ENCODE measurements around the gene ZNF248. TPM values are rescaled to one million over a fixed set of nuclear protein-coding genes. Genes with fewer than 3 reads are reported as not detected.

The ZNF248 gene
- total and polyA plus RNA-seq, 2 donors (not counting 1 experiment from before 2014, with no cell fraction given), result 6.9 to 10.9 TPM

- no peak for TF ChIP-seq EZH2 (IDR thresholded peaks at IDR 0.05; ENCODE audit: low read length, missing control alignments)
- no peak for TF ChIP-seq CTCF (conservative IDR thresholded peaks at IDR 0.05 in 1 of 2, IDR thresholded peaks at IDR 0.05 in 1 of 2; ENCODE audit: low read depth in 1 of 2, low read length in 2 of 2)
- no peak overlapping the region for H3K27ac ChIP-seq (ENCODE audit: insufficient read depth, low read length)
- H3K4me2 ChIP-seq (ENCODE audit: extremely low read depth, insufficient read depth, low read length), result no peak overlapping the region
- H3K9me3 ChIP-seq (ENCODE audit: control insufficient read depth, insufficient read depth, low read depth, low read length), result no peaks in the 10 kb centered on the region
- no peak overlapping the region for H3K4me3 ChIP-seq (replicated peaks in 1 of 4; ENCODE audit: control extremely low read depth in 1 of 4, insufficient read depth in 1 of 4, low read depth in 3 of 4, low read length in 4 of 4)
- H2AFZ ChIP-seq (ENCODE audit: low read length), result no peak overlapping the region
- H4K20me1 ChIP-seq (ENCODE audit: control insufficient read depth, extremely low read depth, insufficient read depth, low read length), result no peaks in the 10 kb centered on the region
- no peaks in the 10 kb centered on the region for H3K79me2 ChIP-seq (ENCODE audit: control insufficient read depth, insufficient read depth, low read length)
- no peaks in the 10 kb centered on the region for H3K4me1 ChIP-seq (ENCODE audit: control insufficient read depth, extremely low read depth, insufficient read depth, low read length)
- H3K9ac ChIP-seq (ENCODE audit: insufficient read depth, low read length), result no peak overlapping the region
- DNase-seq (ENCODE audit: low read depth in 2 of 2), result no peak
- no peaks in the 10 kb centered on the region for H3K36me3 ChIP-seq (ENCODE audit: control insufficient read depth, insufficient read depth, low read length)
- no peaks in the 10 kb centered on the region for H3K27me3 ChIP-seq (ENCODE audit: control insufficient read depth, insufficient read depth, low read length)
These were observed 14.9 kb upstream of the ZNF248 start for GRCh38 chr10:37872283-37872682.

GRCh38 chr10:37871568-37872251 lies 14.3 kb upstream of the ZNF248 start:
- H3K9me3 ChIP-seq (ENCODE audit: control insufficient read depth, insufficient read depth, low read depth, low read length), result no peaks in the 10 kb centered on the region
- H3K27me3 ChIP-seq (ENCODE audit: control insufficient read depth, insufficient read depth, low read length), result no peaks in the 10 kb centered on the region
- TF ChIP-seq EZH2 (IDR thresholded peaks at IDR 0.05; ENCODE audit: low read length, missing control alignments), result no peak
- TF ChIP-seq CTCF (conservative IDR thresholded peaks at IDR 0.05 in 1 of 2, IDR thresholded peaks at IDR 0.05 in 1 of 2; ENCODE audit: low read depth in 1 of 2, low read length in 2 of 2), result no peak
- H3K4me2 ChIP-seq (ENCODE audit: extremely low read depth, insufficient read depth, low read length), result no peak overlapping the region
- no peak overlapping the region for H3K4me3 ChIP-seq (replicated peaks in 1 of 4; ENCODE audit: control extremely low read depth in 1 of 4, insufficient read depth in 1 of 4, low read depth in 3 of 4, low read length in 4 of 4)
- H4K20me1 ChIP-seq (ENCODE audit: control insufficient read depth, extremely low read depth, insufficient read depth, low read length), result no peaks in the 10 kb centered on the region
- no peak overlapping the region for H3K9ac ChIP-seq (ENCODE audit: insufficient read depth, low read length)
- H2AFZ ChIP-seq (ENCODE audit: low read length), result no peak overlapping the region
- H3K36me3 ChIP-seq (ENCODE audit: control insufficient read depth, insufficient read depth, low read length), result no peaks in the 10 kb centered on the region
- no peaks in the 10 kb centered on the region for H3K4me1 ChIP-seq (ENCODE audit: control insufficient read depth, extremely low read depth, insufficient read depth, low read length)
- no peak for DNase-seq (ENCODE audit: low read depth in 2 of 2)
- no peaks in the 10 kb centered on the region for H3K79me2 ChIP-seq (ENCODE audit: control insufficient read depth, insufficient read depth, low read length)
- H3K27ac ChIP-seq (ENCODE audit: insufficient read depth, low read length), result no peak overlapping the region

- Histone ChIP-seq H3K27me3 (ENCODE audit: control insufficient read depth, insufficient read depth, low read length) (no peaks in the 10 kb centered on the region), H3K4me2 (ENCODE audit: extremely low read depth, insufficient read depth, low read length) (no peak overlapping the region), H3K9me3 (ENCODE audit: control insufficient read depth, insufficient read depth, low read depth, low read length) (no peaks in the 10 kb centered on the region), H3K79me2 (ENCODE audit: control insufficient read depth, insufficient read depth, low read length) (no peaks in the 10 kb centered on the region), H3K27ac (ENCODE audit: insufficient read depth, low read length) (no peak overlapping the region), H2AFZ (ENCODE audit: low read length) (no peak overlapping the region), H3K9ac (ENCODE audit: insufficient read depth, low read length) (no peak overlapping the region), H3K36me3 (ENCODE audit: control insufficient read depth, insufficient read depth, low read length) (no peaks in the 10 kb centered on the region), H4K20me1 (ENCODE audit: control insufficient read depth, extremely low read depth, insufficient read depth, low read length) (no peaks in the 10 kb centered on the region), H3K4me1 (ENCODE audit: control insufficient read depth, extremely low read depth, insufficient read depth, low read length) (no peaks in the 10 kb centered on the region), H3K4me3 (replicated peaks in 1 of 4; ENCODE audit: control extremely low read depth in 1 of 4, insufficient read depth in 1 of 4, low read depth in 3 of 4, low read length in 4 of 4) (no peak overlapping the region)
- no peak for TF ChIP-seq EZH2 (IDR thresholded peaks at IDR 0.05; ENCODE audit: low read length, missing control alignments)
- TF ChIP-seq CTCF (conservative IDR thresholded peaks at IDR 0.05 in 1 of 2, IDR thresholded peaks at IDR 0.05 in 1 of 2; ENCODE audit: low read depth in 1 of 2, low read length in 2 of 2), result no peak
- no peak for DNase-seq (ENCODE audit: low read depth in 2 of 2)
These were observed 13.7 kb upstream of the ZNF248 start for GRCh38 chr10:37871143-37871542.
